GM18526 (cell line): ENCODE results near the gene SYTL3.

Experiments
- POLR2A ChIP-seq: IDR thresholded peaks from 3 replicates; pipeline ENCODE4 v1.6.1; 2011; ENCODE audit not compliant: insufficient read length; ENCODE audit errors: extremely low read depth

Gene SYTL3

DNA sequence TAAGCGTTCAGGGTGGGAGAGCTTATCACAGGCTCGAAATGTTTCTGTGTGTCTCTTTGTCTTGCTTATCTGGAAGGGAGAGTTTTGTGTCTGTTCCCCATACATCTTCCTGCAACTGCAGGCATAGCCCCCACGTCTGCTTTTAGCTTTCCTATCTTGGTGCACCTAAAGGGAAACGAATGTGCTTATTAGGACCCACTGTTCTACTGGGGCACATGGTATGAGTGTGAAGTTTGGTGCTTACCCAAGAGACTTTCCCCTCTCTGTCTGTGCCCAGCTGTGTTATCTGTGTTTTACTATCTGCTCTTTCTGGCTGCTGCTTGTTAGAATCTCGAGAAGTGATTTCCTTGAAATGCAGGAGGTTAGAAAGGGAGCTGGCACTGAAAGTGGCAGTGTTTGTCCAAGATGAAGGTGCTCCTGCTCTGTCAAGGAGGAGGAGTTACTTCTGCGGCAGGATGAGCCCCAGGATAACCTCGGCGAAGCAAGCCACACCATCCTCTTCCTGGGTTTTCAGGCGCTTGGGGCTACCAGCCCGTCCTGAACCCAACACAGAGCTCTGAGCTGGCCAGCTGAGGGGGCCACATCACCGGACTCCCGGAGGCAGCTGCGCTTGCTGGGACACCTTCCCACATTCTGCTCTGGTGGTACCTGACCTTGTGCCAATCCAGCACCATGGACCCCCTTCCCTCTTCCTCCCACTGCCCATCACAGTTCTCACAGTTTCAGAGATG, 28.7 kb upstream of the SYTL3 start:
- TF ChIP-seq POLR2A: no peak

DNA sequence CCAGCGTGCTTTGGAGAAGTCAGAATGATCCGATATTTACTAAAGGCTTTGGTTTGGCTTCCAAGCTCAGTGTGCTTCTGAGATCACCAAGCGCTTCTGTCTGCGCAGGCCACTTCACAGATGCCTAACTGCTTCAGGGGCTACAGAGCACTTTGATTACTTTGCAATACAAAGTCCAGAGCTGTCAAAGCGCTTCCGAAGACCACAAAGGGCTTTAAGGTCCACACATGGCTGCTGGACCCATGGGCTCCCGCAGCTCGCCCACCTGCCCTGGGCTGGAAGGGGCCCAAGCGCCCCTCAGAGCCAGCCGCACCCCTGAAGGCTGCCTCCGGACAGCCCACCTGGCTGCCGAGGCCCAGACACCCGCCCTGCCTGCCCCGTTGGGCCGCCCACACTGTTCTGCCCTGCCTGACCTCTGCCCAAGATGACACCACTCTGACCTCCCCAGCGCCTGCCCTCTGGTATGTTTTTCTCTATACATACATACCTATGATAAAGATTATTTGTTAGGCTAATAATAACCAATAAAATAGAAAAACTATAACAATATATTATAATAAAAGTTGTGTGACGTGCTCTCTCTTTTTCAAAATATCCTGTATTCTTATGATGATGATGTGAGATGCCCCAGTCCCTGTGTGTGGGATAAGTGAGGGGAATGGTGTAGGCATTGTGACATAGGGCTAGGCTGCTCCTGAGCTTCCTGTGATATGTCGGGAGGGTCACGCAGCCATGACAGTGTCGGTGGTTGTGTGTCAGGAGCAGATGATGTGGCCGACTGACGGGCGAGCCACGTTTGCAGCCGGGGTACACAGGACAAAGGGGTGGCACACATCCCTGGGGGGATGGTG, 27.9 kb upstream of the SYTL3 start:
- no peak for TF ChIP-seq POLR2A

DNA sequence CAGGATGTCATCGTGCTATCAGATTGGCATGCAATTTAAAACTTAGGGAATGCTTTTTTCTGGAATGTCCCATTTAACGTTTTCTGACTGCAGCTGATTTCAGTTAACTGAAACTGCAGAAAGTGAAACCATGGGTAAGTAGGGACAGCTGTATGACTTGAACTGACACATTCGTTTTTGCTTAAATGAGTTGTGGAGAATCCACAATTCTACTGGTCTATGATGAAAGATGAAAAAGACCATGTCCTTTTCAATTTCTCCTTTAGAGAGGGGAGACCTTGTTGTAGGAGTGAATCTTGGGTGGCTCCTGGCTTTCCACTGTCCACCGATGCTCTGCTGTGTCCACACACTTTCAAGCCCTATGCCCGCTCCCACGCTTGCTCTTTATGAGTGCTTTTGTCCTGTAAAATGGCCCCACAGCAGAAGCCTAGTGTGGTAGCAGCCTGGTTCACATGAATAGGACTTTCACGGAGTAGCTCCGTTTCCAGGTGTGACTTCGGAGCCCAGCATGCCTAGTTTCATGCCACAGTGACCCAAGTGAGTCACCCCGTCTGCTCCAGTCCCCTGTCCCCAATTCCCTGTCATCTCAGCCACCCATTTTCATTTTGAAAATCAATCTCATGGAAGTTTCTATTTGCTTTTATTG, 27.2 kb upstream of the SYTL3 start:
- TF ChIP-seq POLR2A: no peak

DNA sequence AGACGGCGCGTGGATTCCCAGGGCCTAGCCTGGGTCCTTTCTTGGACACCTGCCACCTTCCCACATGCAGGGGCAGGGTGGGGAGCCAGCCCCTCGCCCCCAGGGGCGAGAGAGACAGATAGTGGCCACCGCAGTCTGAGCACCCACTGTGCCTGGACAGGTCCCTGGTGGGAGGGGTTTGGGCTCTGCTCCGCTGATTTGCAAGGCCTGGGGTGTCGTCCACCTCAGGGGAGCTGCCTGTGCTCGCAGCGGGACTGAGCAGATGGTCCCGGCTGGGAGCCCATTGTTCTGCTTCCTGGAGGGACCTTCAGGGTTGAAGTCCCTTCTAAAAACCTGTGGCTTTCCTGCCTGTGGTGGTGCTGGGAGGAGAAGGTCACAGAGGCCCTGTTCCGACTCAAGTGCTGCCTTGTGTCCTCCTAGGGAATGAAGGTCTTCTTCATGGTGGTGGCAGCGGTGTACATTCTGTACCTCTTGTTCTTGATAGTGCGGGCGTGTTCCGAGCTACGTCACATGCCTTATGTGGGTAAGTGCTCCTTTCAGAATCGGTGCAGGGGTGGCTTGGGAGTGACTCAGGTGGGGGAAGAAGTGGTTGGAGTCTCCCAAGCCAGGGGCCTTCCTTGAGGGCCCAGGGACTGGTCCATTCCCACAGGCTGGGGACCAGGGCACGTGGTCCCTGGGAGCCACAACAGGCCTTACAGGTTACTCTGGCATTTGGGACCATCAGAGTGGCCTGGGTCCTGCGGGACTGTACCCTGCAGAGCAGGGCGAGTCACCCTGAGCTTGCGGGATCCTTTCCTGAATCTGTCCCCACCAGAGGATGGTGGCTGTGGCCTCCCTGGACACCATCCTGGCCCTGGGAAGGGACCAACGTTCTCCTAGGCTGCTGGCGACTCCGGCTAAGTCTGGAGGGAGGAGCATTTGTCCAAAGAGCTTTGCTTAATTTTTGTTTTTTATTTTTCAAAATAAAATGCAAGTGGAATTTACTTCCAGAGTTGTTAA, 24.9 kb upstream of the SYTL3 start:
- no peak for TF ChIP-seq POLR2A

DNA sequence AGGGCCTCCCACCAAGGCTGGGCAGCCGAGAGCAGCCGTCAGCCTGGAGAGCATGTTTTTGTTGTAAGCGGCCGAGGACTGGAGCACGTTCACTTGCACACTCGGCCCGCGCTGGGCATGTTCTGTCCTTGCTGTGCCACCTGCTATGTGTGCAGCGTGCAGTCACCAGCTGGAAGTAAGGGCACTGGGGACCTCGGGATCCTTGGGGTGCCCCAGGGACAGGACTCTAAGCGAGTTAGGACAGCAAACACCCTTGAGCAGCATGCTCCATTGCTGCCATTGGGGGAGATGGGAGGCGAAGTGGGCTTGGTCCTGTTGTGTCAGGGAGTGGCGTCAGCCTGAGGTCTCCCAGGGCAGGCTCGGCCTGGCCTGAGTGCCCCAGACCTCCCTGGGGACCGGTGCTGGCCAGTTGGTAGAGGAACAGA, 24.0 kb upstream of the SYTL3 start:
- TF ChIP-seq POLR2A: no peak

DNA sequence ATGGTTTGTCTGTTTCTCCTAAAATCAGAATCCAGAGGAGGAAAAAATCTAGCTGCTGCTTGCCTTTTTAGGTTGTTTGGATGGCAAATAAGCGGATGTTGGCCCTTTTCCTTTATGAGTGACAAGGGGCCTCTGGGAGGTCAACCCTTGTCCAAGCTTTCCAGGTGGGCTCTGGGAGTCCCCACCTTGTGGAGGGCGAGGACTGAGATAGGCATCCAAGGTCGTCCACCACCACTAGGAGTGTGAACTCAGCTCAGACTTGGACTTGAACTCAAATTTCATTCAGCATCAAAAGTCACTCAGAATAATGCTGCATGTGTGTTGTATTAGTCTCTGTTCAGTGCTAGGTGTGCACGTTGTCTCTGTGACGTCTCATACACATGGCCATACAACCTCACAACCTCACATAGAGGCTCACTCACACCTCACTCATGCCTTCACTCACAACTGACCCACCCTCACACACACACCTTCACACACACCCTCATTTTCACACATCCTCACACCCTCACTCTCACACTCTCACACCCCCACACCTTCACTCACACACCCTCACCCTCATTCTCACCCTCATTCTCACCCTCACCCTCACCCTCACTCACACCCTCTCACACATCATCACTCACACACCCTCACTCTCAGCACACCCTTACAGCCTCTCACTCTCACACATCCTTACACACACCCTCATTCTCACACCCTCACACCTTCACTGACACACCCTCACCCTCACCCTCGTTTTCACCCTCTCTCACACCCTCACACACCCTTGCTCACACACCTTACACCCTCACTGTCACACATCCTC, 23.3 kb upstream of the SYTL3 start:
- no peak for TF ChIP-seq POLR2A

DNA sequence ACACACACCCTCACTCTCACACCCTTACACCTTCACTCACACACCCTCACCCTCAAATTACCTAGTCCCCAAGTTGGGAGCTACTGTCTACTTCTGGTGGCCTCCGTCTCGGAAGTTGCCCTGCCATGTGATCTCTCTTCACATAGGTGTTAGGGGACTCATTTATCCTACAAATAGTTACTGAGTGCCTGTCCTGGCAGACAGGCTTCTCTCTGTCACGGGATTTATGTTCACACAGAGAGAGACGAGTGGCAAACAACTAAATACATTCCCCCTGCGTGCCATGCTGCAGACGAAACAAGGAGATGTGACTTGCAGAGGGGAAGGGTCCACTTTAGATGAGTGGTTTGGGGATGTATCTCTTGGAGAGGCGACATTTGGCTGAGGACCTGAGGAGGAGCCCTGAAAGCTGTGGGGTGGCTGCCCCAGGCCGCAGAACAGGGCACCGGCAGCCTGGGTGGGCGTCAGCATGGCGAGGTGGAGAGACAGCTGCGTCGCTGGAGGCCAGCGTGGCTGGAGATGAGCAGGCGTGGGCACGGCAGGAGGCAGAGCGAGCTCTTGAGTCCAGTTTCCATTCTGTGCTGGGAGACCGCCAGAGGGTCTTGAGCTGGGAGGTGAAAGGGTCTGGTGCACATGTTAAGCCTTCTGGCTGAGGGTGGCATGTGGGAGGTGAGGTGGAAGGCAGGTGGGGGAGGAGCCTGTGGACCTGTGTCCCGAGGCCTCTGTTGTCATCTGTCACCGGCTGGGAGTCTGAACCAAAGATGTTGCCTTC, 22.5 kb upstream of the SYTL3 start:
- TF ChIP-seq POLR2A: no peak

DNA sequence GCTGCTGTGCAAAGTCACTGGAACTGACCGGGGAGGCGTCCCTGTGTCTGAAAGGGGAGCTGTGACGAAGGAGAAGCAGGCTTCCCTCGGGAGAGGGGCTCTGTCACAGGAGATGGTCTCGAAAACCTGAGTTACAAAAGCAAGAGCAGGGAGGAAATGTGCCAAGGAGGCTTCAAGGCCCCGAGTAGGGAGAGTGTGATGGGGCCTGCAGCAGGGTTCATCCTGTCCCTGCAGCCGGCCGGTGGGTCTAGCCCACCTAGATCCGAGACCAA, 22.0 kb upstream of the SYTL3 start:
- TF ChIP-seq POLR2A: no peak

DNA sequence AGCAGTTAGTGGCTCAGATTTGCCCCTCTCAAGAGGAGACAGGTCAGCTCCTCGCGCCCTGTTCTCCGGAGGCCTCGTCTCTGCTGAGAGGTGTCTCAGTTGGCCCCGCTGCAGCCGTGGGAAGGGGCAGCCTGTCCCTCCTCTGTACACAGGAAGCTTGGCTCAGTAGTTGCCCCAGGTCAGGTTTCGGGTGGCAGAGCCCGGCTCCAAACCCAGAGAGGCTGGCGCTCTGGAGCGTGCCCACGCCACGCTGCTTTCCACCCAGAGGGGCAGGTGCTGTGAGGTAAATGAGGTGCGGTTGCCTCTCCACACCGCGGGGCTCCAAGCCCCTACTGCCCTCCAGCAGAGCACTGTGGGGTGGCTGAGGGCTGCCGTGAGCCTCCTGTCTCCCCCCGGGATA, 21.3 kb upstream of the SYTL3 start:
- no peak for TF ChIP-seq POLR2A

DNA sequence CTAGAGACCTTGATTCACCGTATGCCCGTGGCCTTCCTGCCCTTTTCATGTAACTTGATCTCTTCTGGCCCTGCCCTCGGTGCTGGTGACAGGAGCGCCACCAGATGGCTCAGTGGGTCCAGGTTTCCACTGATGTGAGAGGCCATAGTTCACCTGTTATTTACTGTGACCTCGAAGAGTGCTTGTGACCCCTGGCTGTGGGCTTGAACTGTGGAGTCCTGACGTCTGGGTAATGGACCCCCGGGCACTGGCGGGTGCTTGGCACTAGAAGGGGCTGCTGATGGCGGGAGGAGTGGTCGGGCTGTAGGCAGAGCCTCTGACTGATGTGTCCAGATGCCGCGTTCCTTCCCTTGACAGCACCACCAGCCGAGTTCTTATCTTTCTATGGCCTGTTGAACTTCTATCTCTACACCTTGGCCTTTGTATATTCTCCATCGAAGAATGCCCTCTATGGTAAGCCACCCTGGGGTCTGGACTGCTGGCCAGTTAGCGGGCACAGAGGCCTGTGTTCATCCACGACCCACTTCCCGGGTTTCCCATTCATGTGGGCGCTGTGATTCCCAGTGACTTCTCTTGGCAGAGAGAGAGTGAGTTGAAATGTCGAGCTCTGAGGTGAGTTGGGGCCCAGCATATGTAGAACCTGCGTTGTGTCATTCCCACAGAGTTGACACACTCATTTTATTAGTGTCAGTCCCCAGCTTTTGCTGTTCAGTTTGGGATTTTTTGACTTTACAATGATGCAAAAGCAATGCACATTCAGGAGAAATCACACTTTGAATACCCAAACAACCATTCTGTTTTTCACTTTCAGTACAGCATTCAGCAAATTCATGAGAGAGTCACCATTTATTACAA, 20.3 kb upstream of the SYTL3 start:
- no peak for TF ChIP-seq POLR2A

DNA sequence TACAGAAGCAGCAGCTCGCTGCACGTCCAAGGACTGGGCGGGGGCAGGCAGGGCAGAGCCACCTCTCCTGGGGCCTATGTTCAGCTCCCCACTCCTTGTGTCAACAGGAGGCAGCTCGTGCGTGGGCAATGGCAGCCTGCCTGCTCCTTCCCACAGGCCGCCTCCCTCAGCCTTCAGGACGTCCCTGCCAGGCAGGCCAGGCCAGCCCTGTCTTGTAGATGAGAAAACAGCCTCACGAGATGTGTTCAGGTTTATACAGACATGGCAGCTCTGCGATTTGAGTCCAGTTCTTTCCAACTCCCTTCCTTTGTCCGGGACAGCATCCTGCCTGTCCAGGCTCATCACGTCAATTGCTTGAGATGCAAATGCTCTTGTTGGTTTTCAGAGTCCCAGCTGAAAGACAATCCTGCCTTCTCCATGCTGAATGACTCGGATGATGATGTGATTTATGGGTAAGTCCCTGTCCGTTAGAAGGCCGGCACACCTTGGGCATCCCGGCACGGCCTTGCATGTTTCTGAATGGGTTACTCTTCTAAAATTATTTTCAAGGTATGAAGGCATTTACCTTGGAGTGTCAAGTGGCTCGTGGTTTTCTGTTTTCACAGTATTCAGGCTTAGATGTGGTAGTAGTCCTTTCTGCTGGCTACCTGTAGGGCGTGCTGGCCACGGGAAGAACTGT, 18.8 kb upstream of the SYTL3 start:
- no peak for TF ChIP-seq POLR2A
